GM18868 (cell line): ENCODE results near the gene MYCBP2.
A peak's percentile ranks its signal among the peaks of the same experiment; 100 is the strongest.
"Not testable (repeated sequence)": the region's sequence is repeated elsewhere in the genome, so short reads cannot be mapped to it uniquely, and the experiment has no call there.

ENCODE experiments used
- ATAC-seq: cut with Tn5 transposase; IDR thresholded peaks from one replicate; pipeline ENCODE4 v1.9.1; 2021; ENCODE audit warnings: mild to moderate bottlenecking, moderate library complexity; ENCODE audit not compliant: unreplicated experiment

MYCBP2 gene

DNA sequence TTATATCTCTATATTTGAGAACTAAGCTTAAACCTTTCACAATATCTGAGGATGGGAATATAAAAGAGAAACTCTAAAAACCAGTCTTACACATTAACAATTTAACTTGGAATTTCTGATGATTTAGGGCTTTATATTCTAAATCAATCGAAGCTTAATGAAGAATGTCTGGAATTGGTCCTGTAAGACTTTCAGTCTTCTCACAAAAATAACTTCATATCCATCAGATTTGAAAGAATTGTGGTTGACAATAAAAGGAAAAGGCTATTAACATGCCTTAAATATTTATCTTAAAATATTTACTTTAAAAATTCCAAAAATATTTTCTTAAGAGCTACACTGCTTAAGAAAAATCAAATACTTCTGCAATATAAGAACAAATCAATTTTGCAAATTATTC is 27.3 kb downstream of the MYCBP2 start:
- no peak for ATAC-seq

DNA sequence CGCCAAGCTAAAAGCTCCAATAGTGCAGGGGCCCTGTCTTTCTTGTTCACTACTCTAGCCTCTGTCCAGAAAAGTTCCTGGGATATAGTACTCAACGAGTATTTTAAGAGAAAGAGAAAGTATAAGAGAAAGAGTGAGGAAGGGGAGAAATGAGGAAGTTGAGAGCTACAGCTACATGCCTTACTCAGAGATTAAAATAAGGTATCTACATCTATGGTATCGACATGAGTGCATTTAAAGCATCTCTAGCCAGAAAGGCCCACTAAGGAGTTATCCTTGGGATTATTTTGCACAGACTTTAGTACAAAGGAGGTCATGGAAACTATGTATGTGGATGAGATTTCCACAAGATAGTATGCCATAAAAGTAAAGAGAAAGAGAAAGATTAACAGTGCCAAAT is 28.5 kb downstream of the MYCBP2 start:
- peak; percentile 81 for ATAC-seq

DNA sequence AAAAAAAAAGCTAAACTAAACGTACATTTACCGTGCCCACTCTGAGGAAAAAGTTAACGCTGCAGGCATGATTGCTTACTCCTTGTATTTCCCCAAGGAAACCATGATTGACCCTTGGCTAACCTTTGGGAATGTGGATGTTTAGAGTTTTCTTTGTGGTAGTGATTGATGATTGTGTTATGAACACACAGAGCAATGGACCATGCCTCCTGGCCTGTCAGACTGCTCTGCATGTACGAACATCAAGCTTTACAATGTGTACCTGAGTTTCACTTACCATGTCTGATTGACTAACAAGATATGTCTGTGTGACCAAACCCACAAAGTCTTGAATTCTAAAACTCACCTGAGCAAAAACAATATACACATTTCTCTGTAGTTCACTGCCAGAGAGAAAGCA is 35.1 kb downstream of the MYCBP2 start:
- ATAC-seq: peak; percentile 56

DNA sequence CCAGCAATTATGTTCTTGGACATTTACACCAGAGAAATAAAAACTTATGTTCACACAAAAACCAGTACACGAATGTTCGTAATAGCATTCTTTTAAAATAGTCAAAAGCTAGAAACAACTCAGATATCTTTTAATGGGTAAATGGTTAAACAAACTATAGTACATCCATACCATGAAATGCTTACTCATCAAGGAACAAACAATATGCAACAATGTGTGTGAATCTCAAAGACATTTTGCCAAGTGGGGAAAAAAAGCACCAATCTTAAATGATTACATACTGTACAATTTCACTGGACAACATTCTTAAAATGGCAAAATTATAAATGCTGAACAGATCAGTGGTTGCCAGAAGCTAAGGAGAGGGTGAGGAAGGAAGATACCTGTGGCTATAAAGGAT is 36.6 kb downstream of the MYCBP2 start:
- no peak for ATAC-seq

DNA sequence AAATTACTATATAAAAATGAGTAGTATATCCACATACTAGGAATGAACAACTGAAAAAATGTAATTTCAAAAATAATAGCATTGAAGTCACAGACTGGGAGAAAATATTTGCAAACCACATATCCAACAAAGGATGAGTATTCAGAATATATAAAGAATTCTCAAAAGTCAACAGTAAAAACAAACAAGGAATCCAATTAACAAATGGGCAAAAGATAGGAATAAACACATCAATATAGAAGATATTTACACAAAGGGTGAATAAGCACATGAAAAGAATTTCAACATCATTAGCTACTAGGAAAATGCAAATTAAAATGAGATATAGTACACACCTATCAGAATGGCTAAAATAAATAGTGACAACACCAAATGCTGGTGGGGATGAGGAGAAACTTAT is 37.0 kb downstream of the MYCBP2 start:
- no peak for ATAC-seq

DNA sequence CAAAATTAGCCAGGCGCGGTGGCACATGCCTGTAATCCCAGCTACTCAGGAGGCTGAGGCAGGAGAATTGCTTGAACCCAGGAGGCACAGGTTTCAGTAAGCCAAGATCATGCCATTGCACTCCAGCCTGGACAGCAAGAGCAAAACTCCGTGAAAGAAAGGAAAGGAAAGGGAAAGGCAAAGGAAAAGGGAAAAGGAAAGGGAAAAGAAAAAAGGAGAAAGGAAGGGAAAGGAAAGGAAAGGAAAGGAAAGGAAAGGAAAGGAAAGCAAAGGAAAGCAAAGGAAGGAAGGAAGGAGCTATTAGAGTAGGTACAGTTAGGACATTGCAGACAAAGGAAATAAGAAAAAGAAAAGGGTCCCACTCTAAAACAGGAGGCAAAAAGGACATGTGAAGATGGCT is 41.3 kb downstream of the MYCBP2 start:
- ATAC-seq: not testable (repeated sequence)

DNA sequence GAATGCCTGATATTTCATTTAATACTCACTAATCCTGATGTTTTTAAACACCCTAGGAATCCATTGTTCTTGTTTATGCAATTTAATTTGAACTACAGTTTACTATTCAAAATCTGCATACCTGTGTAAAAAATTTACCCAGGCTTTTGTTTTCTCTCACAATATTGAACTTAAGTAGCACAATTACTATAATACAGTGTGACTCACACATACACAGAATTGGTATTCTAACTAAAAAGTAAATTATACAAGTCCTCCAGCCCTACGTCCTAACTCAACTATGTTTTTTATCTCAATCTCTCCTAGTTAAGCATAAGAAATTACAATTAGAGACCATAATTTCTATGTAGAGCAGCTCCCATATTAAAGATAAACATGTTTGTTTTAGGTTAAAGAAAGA is 41.8 kb downstream of the MYCBP2 start:
- ATAC-seq: no peak

DNA sequence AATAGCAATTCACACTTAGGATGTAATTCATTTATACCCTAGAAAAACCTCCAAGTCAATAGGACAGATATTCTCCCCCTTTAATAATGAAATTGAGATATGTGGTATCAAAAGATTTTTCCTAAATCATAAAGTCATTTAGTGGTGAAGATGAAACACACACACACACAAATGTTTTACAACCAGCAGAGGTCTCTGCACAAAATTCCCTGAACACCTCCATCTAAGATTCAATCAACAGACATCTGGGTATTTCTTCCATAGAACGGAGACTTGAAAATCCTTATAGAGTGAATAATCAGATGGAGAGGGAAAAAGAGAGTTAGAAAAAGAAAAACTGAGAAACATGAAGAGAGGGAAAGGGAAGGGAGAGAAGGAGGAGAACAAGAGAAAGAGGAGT is 52.8 kb downstream of the MYCBP2 start:
- no peak for ATAC-seq

DNA sequence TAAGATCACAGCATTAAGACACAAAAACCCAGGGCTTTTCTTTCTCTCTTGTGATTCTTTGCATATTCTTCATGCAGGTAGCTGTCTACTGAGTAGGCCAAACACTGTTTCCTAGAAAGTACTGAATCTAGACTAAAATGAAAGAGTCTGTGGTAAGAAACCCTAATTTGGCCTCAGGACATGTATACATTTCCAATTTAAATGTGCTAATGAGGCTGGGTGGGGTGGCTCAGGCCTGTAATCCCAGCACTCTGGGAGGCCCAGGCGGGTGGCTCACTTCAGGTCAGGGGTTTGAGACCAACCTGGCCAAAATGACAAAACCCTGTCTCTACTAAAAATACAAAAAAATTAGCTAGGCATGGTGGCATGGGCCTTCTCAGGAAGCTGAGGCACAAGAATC is 57.8 kb downstream of the MYCBP2 start:
- no peak for ATAC-seq

DNA sequence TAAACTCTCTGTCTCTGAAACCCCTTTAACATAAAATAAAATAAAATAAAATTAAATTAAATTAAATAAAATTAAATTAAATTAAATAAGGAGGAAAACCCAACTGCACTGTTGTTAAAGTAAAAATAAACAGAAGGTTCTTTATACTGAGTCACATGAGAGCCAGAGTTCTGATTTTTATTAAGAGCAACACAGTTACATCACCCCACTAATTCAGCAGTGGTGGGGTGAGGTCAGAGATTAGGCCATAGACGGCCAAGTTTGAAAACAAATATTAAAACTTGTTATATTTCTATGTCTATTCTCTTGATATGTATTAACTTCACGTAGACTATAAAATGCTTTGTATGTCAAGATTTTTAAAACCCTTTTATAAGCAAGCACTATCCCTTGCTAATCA is 59.5 kb downstream of the MYCBP2 start:
- ATAC-seq: no peak

DNA sequence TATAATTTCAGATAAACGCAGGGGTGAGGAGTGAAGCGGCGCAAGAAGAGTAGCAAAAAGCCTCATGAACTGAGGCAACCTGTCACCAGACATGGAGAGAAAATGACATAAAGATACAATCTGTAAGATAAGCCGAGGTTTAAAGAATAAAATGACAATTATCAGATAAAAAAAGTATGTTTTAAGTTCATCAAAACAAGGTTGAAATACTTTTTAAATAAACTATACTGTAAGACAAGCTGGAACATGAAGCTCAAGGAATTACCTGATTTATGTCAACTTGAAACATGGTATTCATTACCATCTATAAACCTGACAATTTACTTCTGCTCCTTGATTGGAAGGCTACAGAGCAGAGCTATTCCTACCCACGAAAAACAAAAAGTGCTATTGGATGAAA is 61.6 kb downstream of the MYCBP2 start:
- no peak for ATAC-seq

DNA sequence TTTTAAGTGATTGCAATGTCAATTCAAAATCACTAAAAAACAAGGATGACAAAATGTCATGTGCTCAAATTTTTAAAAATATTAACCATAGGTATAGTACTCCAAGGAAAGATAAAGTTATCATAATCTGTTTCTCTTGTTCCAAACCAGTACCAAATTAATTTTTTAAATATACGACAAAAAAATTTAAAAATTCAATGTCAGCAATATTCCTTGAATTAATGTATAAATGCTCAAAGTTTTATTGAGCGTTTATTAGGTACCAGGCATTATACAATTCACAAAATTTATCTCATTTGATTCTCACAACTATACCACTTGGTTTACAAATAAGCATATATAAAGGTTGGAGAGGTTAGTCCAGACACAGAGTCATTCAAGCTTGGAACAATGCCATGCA is 64.7 kb downstream of the MYCBP2 start:
- no peak for ATAC-seq

DNA sequence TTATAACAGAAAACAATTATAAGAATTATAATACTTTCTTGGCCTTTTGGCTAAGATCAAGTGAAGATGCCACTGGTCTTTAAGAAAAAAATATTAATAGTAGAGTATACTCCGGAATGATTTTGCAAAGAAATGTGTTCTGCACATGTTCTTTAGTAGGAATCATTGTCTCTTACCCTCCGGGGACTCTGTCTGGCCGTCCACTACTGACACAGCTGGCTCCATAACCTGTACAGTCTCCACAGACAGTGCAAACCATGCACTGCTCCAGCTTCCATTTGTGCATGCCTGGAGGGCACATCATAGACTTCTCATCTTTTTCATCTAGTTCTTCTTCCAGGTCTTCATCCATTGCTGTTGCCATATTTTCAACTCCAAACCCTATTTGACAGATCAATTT is 75.9 kb downstream of the MYCBP2 start:
- no peak for ATAC-seq

DNA sequence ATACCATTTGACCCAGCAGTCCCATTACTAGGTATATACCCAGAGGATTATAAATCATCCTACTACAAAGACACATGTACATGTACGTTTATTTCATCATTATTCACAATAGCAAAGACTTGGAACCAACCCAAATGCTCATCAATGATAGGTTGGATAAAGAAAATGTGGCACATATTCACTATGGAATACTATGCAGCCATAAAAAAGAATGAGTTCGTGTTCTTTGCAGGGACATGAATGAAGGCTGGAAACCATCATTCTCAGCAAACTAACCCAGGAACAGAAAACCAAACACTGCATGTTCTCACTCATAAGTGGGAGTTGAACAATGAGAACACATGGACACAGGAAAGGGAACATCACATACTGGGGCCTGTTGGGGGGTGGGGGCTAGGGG is 81.7 kb downstream of the MYCBP2 start:
- ATAC-seq: not testable (repeated sequence)

DNA sequence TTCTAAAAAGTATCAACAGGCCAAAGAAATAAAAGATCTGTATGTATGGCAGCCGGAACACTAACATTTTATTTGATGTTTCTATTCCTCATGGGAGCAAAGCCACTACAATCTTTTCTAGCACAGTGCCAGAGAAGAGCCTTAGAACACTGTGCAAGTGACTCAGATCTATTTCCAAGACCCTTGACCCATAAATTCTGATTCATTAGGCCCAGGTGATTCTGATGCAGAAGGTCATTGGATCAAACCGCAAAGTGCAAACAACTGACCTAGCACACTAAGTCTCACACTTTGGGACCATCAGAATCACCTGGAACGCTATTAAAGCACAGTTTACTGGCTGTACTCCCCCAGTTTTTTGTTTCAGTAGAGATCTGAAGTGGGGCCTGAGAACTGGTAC is 87.6 kb downstream of the MYCBP2 start:
- no peak for ATAC-seq

DNA sequence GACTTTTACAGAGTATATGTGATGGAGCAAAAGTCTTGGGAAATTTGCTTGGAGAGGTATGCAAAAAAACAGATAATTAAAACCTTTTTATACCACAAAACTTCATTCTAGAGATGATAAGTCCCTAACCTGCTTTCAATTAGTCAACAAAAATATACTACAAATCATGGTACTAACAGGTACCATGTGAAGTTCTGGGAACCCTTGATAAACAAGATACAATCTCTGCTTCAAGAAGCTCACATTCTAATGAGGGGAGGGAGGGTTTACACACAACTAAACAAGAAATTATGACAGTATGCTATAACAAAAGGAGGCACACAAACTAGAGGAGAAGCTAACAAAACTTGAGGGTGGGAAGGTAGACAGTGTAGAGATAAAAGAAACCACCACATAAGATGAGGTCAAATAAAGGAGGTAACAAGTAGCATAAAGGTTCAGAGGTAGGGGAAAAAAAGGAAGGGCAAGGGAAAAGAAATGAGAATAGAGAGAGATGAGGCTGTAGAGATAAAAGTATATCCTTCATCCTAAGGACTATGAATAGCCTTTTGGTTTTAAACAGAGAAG is 91.4 kb downstream of the MYCBP2 start:
- no peak for ATAC-seq

DNA sequence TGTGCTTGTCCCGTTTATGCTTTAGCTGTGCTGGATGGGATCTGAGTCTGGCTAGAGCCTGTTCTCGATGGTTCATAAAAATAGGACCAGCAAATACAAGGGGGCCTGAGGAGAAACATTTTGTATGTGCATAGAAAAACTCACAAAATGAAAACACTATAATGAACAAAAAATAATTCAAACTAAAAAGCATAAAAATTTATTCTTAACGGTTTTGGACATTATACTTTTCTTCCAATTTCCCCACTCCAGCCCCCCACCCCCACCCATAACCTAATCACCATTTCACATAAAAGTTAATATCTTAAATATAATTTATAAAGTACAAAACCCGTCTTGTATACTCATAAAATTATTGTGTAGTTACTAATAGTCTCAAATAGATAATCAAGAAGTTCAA is 93.7 kb downstream of the MYCBP2 start:
- no peak for ATAC-seq

DNA sequence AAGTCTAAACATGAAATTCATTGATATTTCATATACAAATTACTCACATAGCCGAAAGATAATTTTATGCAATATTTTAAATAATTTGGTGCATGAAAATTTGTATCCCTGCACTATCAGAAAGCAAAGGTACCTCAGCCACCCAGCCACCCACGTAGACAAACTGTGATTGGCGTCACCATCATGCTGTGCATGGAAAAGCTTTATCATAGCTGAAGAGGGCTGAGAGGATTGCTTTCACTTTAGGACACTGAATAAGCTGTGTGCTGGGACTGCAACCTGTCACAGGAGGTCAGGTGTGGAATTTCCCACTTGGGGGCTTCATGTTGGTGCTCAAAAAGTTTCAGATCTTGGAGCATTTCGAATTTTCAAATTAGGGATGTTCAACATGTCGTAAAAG is 96.3 kb downstream of the MYCBP2 start:
- ATAC-seq: no peak

DNA sequence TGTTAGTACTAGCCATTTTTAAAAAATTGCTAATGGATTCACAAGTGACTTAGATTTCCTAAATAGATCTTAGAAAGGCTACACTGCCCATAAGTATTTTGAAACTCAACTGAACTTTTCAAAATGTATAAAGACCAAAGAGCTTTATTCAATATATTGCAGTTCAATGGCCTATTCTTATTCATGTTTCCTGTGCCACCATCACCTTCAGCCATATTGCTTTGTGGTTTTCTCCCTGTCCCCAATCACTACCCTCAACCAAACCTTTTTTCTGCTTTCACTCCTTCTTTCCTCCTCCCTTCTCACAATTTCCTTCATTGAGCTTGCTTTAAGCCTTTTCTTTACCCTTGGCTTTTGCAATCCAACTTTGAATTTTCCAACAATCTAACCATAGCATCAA is 100.9 kb downstream of the MYCBP2 start:
- no peak for ATAC-seq

DNA sequence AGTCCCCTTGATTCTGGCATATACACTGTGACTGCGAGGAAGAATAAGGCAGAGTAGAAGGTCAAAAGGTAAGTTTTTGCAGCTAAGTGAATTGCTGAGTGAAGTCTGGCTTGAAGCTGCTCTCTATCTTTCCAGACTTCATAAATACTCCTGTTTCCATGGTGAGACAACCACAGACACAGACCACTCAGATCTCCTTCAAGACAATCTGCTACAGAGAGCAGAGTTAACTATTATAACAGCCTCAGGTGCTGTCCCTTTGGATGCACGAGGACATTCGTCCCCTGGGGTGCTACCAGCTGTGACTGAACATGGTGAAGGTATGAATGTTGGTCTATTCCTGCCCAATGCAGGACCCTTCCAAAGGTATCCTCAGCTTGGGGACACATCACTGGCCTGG is 104.0 kb downstream of the MYCBP2 start:
- peak; percentile 63 for ATAC-seq

DNA sequence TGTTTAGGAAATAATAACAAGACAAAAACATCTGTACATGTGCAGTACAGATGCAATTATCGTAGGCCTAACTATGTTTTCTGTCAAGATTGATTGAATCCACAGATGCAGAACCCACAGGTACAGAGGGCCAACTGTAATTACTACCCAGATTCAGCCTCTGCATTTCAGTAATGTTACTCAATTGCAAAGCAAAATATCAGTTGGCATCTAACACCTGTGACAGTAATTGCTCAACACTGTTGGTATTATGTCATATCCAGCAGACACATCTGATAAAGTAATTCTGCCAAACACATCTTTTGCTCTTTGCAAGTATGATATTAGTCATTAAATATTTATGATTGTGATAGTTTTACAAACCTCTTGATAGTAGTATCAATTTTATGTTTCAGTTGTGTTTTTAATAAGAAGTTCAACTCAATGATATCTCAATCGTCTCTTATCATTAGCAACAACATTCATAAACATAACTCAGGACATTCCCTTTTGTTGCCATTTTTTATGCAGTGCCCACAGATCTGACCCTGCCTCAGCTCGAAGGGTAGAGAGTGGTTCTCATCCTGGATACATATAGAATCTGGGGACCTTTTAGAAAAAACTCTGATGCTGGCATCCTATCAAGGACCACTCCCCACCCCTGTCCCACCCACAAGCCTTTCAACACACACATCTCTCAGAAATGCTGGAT is 104.7 kb downstream of the MYCBP2 start:
- ATAC-seq: no peak

DNA sequence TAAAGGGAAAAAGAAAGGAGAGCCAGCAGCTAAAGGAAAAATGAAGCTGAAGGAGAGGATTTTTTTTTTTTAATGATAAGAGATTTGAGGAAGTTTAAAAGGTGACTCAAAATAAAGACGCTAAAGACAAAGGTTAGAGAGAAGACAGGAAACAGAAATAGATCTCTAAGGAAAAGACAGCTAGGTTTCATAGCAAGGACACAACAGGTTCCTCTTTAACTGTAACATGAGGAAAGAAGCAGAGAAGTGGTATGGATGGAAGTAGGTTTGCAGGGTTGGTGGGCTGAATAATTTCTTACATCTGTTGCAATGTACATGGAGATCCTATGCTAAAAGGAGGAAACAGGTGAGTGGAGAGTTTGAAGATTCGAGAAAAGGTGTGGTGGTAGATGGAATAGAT is 107.5 kb downstream of the MYCBP2 start:
- ATAC-seq: no peak

DNA sequence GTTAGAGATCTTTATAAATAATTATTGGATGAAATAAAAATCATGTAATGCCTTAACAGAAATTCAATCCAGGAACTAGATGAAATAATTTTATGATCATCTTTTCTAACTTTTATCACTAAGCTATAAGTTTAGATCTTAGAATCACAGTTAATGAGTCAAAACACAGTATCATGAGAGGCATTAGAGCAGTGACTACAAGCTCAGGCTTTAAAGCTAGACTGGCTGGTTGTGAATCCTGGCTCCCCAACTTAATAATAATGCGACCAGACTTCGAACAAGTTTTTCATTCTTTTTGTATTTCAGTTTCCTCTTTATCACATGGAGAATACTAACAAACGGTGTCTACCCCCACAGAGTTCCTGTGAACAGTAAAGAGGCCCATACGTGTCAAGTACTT is 108.6 kb downstream of the MYCBP2 start:
- ATAC-seq: no peak
